ENCODE data around the gene DLGAP1.

DNA sequence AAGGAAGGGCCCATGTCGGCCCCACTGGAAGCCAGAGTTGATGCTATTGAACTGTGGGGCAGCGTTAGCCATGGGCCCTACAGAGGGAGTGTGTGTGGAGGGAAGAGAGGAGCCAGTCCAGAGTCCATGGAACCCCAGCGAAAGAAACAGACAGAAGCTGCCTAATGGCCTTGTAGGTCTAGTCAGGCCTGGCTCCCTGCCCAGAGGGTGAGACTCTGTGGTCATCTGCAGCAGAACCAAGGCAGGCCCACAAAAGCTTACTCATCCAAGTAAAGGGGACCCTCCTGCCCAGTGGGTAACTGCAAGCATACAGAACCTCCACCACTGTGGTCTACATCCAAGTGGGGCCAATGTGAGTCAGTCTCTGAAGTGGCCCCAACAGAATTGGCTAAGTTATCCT lies 565.3 kb downstream of the DLGAP1 start:
- TF ChIP-seq CTCF (IDR thresholded peaks at IDR 0.05) (no peak), EP300 (IDR thresholded peaks at IDR 0.05) (no peak), POLR2A (IDR thresholded peaks at IDR 0.05) (no peak)
